Adrenal gland (tissue), 5 donors: ENCODE measurements around the gene TINCR.

Source experiments
- CTCF ChIP-seq, 6 experiments: fragments of 450-650 bp in 4 of 6; fragments of 200-600 bp in 2 of 6; sonication (generic) in 1 of 6; IDR thresholded peaks; 1 replicate in 5 of 6; 2 replicates in 1 of 6; pipeline versions ENCODE4 v1.5.1 to v1.8.0; 2016 to 2021; ENCODE audit warnings: antibody characterized with exemption in 6 of 6, mild to moderate bottlenecking in 2 of 6, moderate library complexity in 1 of 6
- POLR2A ChIP-seq, 2 donors: fragments of 450-650 bp; IDR thresholded peaks; one replicate each; pipeline ENCODE4 v1.6.1; 2017; ENCODE audit warnings: antibody characterized with exemption in 2 of 2, mild to moderate bottlenecking in 2 of 2, moderate library complexity in 1 of 2
- donor health status: DM: no; HTN: no; CAD: no.

- TF ChIP-seq POLR2A (IDR thresholded peaks at IDR 0.05) (no peak), CTCF (IDR thresholded peaks at IDR 0.05) (no peak)
Measured at GRCh38 chr19:5562280-5562679, 5.5 kb downstream of the TINCR start.
